SK-N-MC (cell line): ENCODE measurements around the gene GAK.
"Not testable (repeated sequence)": the region's sequence is repeated elsewhere in the genome, so short reads cannot be mapped to it uniquely, and the experiment has no call there.

Source experiments
- DNase-seq: peaks from one replicate; pipeline ENCODE4 v3.0.0-alpha.2; 2011; ENCODE audit warnings: low read depth, low spot score
- H3K27ac ChIP-seq: fragments of 200-600 bp; sonication (generic); 2 replicates; pipeline ENCODE4 v1.5.1; 2016; ENCODE audit warnings: mixed run types
- H3K36me3 ChIP-seq: fragments of 200-600 bp; sonication (generic); 2 replicates; pipeline ENCODE4 v1.6.1; 2017; ENCODE audit warnings: antibody characterized with exemption, low read length, mixed read lengths; ENCODE audit not compliant: insufficient read depth
- H3K4me3 ChIP-seq: fragments of 200-600 bp; sonication (generic); 2 replicates; pipeline ENCODE4 v1.5.1; 2016
- H3K9ac ChIP-seq: fragments of 200-600 bp; sonication (generic); 2 replicates; pipeline ENCODE4 v1.8.0; 2017; ENCODE audit warnings: mixed run types, mixed read lengths; ENCODE audit not compliant: insufficient read length
- H3K9me3 ChIP-seq: fragments of 200-600 bp; sonication (generic); 2 replicates; pipeline ENCODE4 v1.6.1; 2017; ENCODE audit warnings: low read depth, mild to moderate bottlenecking, antibody characterized with exemption, low read length, moderate library complexity, mixed read lengths
- EZH2 ChIP-seq: fragments of 200-600 bp; sonication (generic); IDR thresholded peaks from one replicate; pipeline ENCODE4 v1.6.1; 2017; ENCODE audit warnings: antibody characterized with exemption
- FOXP2 ChIP-seq: optimal IDR thresholded peaks from 2 replicates; pipeline ENCODE3; 2011; ENCODE audit warnings: mild to moderate bottlenecking, moderate library complexity; ENCODE audit not compliant: insufficient read depth; ENCODE audit errors: extremely low read length, control extremely low read depth
- POLR2AphosphoS5 ChIP-seq: IDR thresholded peaks from 2 replicates; pipeline ENCODE4 v1.6.1; 2012; ENCODE audit warnings: mild to moderate bottlenecking, low read depth, low read length, borderline replicate concordance

GAK gene

DNA sequence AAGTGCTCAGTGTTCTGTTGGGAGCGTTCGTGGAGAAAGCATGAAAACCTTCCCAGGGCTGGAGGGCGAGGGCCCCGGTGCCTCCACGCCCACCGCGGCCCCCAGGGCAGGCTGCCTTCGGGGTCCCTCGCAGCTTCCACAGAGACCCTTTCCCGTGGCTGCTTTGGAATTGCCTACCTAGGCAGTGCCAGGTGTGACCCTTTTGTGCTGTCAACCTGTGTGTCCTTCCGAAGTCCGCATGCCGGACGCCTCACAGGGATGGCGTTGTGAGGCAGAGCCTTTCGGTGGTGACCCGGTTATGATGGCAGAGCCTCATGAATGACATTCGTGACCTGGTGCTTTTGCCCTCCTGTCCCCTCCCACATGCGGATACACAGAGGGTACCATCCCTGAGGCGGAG lies 17.5 kb upstream of the GAK start:
- H3K36me3 ChIP-seq = no peaks in the 10 kb centered on the region
- H3K9ac ChIP-seq = no peak overlapping the region
- no peak overlapping the region for H3K27ac ChIP-seq
- no peak overlapping the region for H3K4me3 ChIP-seq
- no peak for DNase-seq
- TF ChIP-seq EZH2 (no peak), POLR2AphosphoS5 (no peak), FOXP2 (no peak)
- no peaks in the 10 kb centered on the region for H3K9me3 ChIP-seq

DNA sequence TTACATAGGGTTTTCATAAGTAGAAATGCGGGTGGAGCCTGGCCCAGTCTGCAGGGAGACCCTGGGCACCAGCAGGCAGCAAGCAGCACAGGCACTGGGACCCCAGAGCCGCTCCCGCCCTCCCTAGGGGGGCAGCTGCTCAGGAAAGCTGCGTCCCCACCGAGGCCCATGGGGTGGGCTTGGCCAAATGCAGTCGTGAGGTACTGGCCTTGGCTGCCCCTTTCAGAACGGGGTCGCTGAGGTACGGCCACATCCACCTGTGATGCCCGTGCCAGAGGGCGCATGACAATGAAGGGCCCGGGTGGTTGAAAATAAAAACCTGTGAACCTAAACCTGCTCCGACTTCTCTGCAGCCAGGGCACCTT lies 16.8 kb upstream of the GAK start:
- no peak overlapping the region for H3K4me3 ChIP-seq
- DNase-seq = no peak
- no peaks in the 10 kb centered on the region for H3K9me3 ChIP-seq
- H3K27ac ChIP-seq = no peak overlapping the region
- H3K9ac ChIP-seq = no peak overlapping the region
- H3K36me3 ChIP-seq = no peaks in the 10 kb centered on the region
- TF ChIP-seq EZH2 (no peak), POLR2AphosphoS5 (no peak), FOXP2 (no peak)

DNA sequence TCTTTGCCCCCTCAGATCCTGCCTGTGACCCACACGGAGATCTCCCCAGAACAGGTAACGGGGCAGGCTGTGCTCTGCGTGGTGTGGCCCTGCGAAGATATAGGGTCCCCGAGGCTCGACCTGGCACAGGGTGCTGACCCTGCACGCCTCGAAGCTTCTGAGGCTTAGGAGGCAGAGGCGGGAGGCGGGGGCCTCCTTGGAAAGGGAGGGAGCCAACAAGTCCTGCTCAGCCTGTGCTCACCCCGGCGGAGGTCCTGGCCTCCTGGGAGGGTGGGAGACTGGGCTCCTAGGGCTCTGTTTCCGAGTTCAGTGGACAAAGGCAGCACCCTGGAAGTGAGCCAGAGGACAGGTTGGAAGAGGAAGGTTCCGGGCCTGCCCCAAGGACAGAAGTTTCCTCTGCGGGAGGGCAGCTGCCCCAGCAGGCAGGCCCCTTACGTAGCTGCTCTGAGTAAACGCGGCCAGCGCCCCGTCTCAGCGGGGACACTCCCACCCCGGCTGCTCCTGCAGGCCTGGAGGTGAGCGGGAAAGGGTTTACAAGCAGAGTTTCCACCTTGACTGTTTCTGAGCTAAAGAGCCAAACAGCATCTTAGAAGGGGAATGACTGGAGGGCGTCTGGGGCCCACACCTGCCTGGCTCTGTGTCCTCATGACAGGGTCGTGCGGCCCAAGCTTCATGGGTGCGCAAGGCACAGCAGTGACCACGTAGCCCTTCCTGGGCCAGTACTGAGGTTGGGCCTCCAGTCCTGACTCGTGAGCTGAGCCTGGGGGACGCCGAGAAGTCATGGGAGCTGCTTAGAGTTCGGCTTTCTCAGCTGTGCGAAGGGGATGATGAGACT lies 16.2 kb upstream of the GAK start:
- no peak for TF ChIP-seq POLR2AphosphoS5
- no peak for TF ChIP-seq EZH2
- no peak for TF ChIP-seq FOXP2

DNA sequence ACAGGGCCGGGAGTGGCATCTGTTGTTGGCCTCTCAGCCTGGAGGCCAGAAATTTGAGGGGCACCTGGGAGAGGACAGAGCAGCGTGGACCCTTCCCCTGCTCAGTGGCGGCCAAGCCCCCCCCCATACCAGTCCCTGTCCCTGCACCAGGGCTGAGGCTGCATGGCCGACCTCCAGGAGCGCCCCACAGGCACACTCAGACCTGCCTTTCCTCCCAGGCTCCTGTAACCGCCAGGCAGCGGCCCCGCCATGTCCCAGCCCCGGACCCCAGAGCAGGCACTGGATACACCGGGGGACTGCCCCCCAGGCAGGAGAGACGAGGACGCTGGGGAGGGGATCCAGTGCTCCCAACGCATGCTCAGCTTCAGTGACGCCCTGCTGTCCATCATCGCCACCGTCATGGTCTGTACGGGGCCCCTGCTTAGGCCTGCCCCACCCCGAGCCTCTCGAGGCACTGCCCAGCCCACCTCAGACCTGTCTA lies 15.4 kb upstream of the GAK start:
- H3K27ac ChIP-seq = no peak overlapping the region
- H3K9ac ChIP-seq = no peak overlapping the region
- TF ChIP-seq FOXP2 (no peak), EZH2 (no peak), POLR2AphosphoS5 (no peak)
- no peaks in the 10 kb centered on the region for H3K9me3 ChIP-seq
- H3K36me3 ChIP-seq = no peaks in the 10 kb centered on the region
- H3K4me3 ChIP-seq = no peak overlapping the region
- no peak for DNase-seq

More for the DNA sequence above, 16.2 kb upstream of the GAK start:
- DNase-seq = no peak
- Histone ChIP-seq H3K4me3 (no peak overlapping the region), H3K9me3 (no peaks in the 10 kb centered on the region), H3K36me3 (no peaks in the 10 kb centered on the region), H3K27ac (no peak overlapping the region), H3K9ac (no peak overlapping the region)

DNA sequence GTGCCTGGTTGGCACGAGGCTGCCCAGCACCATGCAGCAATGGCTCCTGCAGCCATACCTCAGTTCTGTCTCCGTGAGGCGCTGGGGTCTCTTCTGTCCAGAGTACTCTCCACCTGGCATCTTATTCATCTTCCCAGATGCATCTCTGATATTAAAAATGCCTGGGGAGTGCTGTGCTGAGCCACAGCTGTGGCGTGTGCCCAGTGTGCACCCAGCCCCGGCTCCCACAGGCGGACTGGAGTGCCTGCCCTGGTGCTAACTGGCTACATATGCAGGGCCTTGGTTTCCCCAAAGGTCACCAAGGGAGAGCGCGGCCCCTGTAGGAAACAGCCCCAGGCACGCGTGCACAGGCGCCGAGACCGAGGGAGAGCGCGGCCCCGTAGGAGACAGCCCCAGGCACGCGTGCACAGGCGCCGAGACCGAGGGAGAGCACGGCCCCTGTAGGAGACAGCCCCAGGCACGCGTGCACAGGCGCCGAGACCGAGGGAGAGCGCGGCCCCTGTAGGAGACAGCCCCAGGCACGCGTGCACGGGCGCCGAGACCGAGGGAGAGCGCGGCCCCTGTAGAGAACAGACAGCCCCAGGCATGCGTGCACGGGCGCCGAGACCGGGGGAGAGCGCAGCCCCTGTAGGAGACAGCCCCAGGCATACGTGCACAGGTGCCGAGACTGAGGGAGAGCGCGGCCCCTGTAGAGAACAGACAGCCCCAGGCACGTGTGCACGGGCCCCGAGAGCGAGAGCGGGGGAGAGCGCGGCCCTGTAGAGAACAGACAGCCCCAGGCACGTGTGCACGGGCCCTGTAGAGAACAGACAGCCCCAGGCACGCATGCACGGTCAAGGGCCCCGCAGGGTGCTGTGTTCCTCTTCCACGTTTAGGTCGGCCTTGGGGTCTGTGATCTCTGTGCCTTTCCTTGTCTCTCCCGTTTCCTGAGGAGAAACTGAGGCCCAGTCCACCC lies 14.7 kb upstream of the GAK start:
- Histone ChIP-seq H3K36me3 (no peaks in the 10 kb centered on the region), H3K9me3 (no peaks in the 10 kb centered on the region), H3K27ac (no peak overlapping the region), H3K4me3 (peak overlapping the region; percentile 55), H3K9ac (no peak overlapping the region)
- DNase-seq = no peak
- TF ChIP-seq POLR2AphosphoS5 = no peak
- TF ChIP-seq EZH2 = no peak
- TF ChIP-seq FOXP2 = no peak

DNA sequence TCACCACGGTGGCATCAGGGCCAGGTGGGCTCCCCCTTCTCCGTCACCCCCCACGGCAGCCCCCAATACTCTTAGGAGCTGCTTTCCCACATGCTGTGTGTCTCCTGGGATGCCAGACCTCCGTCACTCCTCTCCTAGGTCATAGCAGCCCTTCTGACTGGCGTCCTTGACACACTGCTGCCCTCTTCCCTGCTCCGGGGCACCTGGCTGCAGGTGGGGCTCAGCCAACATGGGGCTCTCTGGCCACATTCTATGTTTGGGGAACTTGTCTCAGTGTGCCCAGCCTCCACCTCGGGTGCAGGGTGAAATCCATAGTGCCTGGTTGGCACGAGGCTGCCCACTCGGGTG lies 14.0 kb upstream of the GAK start:
- Histone ChIP-seq H3K27ac (no peak overlapping the region), H3K4me3 (no peak overlapping the region), H3K9ac (no peak overlapping the region), H3K9me3 (no peaks in the 10 kb centered on the region), H3K36me3 (no peaks in the 10 kb centered on the region)
- no peak for DNase-seq
- no peak for TF ChIP-seq EZH2
- TF ChIP-seq POLR2AphosphoS5 = no peak
- TF ChIP-seq FOXP2 = no peak

DNA sequence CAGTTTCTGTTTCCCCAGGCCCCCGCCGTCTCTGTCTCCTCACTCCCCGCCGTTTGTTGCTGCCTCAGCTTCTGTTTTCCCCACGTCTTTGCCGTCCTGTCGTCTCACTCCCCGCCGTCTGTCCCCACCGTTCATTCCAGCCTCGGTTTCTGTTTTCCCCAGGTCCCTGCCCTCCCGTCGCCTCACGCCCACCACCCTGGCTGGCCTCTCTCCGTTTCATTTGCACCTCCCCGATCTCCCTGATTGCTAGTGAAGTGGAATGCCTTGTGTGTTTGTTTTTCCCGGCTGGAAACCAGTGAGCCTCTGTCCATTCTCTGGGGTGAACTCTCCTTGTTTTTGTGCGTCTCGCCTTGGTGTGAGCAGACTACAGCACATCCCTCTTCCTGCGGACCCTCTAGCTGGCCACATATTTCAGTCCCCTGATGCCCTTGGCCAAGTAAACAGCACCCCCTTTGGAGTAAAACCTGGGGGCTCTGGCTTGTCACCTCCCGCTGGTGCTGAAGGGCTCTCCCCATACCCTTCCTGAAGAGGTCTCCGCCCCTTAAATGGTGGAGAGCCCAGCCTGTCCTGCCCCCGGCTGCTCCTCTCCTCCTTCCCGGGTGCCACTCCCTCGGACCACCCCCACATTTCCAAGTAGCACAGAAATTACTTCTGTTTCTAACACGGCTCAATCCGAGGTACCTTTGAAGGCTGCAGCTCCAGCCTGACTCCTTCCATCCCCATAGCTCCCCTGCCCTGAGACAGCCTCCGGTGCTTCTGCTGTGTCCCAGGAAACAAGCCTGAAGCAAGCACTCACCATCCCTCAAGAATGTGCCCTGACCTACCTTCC lies 13.4 kb upstream of the GAK start:
- H3K9ac ChIP-seq = no peak overlapping the region

DNA sequence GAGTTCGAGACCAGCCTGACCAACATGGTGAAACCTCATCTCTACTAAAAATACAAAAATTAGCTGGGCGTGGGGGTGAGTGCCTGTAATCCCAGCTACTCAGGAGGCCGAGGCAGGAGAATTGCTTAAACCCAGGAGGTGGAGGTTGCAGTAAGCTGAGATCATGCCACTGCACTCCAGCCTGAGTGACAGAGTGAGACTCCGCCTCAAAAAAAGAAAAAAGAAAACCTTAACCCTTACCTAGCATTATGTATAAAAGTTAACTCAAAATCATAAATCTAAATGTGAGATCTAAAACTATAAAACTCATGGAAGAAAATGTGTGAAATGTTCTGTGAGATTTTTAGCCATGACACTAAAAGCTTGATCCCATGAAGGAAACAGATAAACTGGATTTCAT lies 7.4 kb upstream of the GAK start:
- not testable (repeated sequence) for DNase-seq

More for the DNA sequence above, 13.4 kb upstream of the GAK start:
- no peak overlapping the region for H3K27ac ChIP-seq
- no peak overlapping the region for H3K4me3 ChIP-seq
- DNase-seq = no peak
- no peaks in the 10 kb centered on the region for H3K9me3 ChIP-seq
- H3K36me3 ChIP-seq = no peaks in the 10 kb centered on the region
- TF ChIP-seq POLR2AphosphoS5 = no peak
- no peak for TF ChIP-seq FOXP2
- TF ChIP-seq EZH2 = no peak

More for the DNA sequence above, 7.4 kb upstream of the GAK start:
- H3K36me3 ChIP-seq, H3K4me3 ChIP-seq, H3K27ac ChIP-seq, H3K9ac ChIP-seq, H3K9me3 ChIP-seq: not testable (repeated sequence)
